AG04450 (cell line): ENCODE measurements around the gene SLC24A3. TPM values are rescaled to one million over a fixed set of nuclear protein-coding genes. Genes with fewer than 3 reads are reported as not detected.

Experiments
- CTCF ChIA-PET: fragments of 300-600, 350-600 bp; formaldehyde crosslinking; extraction: SDS; loops from one replicate; lab custom pipeline; 2022; ENCODE audit warnings: antibody characterized with exemption, inconsistent platforms; lab: Charles Lee
- POLR2A ChIA-PET: fragments of 350-600 bp; formaldehyde crosslinking; extraction: SDS; loops from one replicate; lab custom pipeline; 2021; ENCODE audit warnings: antibody characterized with exemption, inconsistent platforms; lab: Yijun Ruan, JAX
- DNase-seq: peaks from one replicate; pipeline ENCODE4 v3.0.0-alpha.2; 2011; ENCODE audit warnings: low read depth, low spot score
- H3K27ac ChIP-seq: one replicate; pipeline ENCODE4 v1.5.1; 2012; ENCODE audit warnings: low read depth, low read length, control low read depth
- H3K27me3 ChIP-seq: one replicate; pipeline ENCODE4 v1.6.0; 2012; ENCODE audit warnings: low read length; ENCODE audit not compliant: control insufficient read depth, insufficient read depth
- H3K4me3 ChIP-seq: 2 replicates; pipeline ENCODE4 v1.5.1; 2011; ENCODE audit warnings: mild to moderate bottlenecking, low read depth, low read length, control low read depth
- H3K9me3 ChIP-seq: 2 replicates; pipeline ENCODE4 v1.5.1; 2012; ENCODE audit warnings: low read length; ENCODE audit not compliant: control insufficient read depth, insufficient read depth
- CTCF ChIP-seq: IDR thresholded peaks from 2 replicates; pipeline ENCODE4 v1.5.1; 2011; ENCODE audit warnings: low read depth, low read length, control low read depth, inconsistent platforms
- polyA plus RNA-seq: library from polyadenylated mRNA; depleted of rRNA; stranded (reverse); fragments of >200 nt; gene quantifications from 2 replicates; pipeline ENCODE4 v1.2.3, GENCODE V29; 2011

Gene SLC24A3
- polyA plus RNA-seq, 1 experiment, result not detected

GRCh38 chr20:19709635-19710335 is 497.3 kb downstream of the SLC24A3 start:
- POLR2A ChIA-PET, result no interaction called here
- no peaks in the 10 kb centered on the region for H3K9me3 ChIP-seq
- H3K27me3 ChIP-seq, result peaks cover 30% of the 10 kb centered on the region
- no peak for TF ChIP-seq CTCF
- H3K4me3 ChIP-seq, result no peak overlapping the region
- CTCF ChIA-PET, result no interaction called here
- no peak for DNase-seq
- no peak overlapping the region for H3K27ac ChIP-seq

GRCh38 chr20:19710336-19711120 is 498.1 kb downstream of the SLC24A3 start:
- DNase-seq, result no peak
- peaks cover 24% of the 10 kb centered on the region for H3K27me3 ChIP-seq
- no peak overlapping the region for H3K27ac ChIP-seq
- H3K4me3 ChIP-seq, result no peak overlapping the region
- H3K9me3 ChIP-seq, result no peaks in the 10 kb centered on the region
- ChIA-PET POLR2A (no interaction called here), CTCF (no interaction called here)
- no peak for TF ChIP-seq CTCF

GRCh38 chr20:19711126-19711525 is 498.7 kb downstream of the SLC24A3 start:
- ChIA-PET CTCF (no interaction called here), POLR2A (no interaction called here)
- Histone ChIP-seq H3K9me3 (no peaks in the 10 kb centered on the region), H3K4me3 (no peak overlapping the region), H3K27ac (no peak overlapping the region), H3K27me3 (peaks cover 24% of the 10 kb centered on the region)
- no peak for DNase-seq
- no peak for TF ChIP-seq CTCF

GRCh38 chr20:19712721-19713260 is 500.3 kb downstream of the SLC24A3 start:
- ChIA-PET POLR2A (interaction anchor here (0.6 kb wide), 1 partner anchor 61 kb away, joined by 3 read pairs; no protein-coding TSS in a partner anchor), CTCF (no interaction called here)
- TF ChIP-seq CTCF, result no peak
- Histone ChIP-seq H3K9me3 (peaks cover 8% of the 10 kb centered on the region; the same call in 1 of the 2 replicates), H3K27me3 (peaks cover 23% of the 10 kb centered on the region), H3K27ac (no peak overlapping the region), H3K4me3 (no peak overlapping the region)
- no peak for DNase-seq
